ENCODE results near the gene HIPK3. TPM values are rescaled to one million over a fixed set of nuclear protein-coding genes. Genes with fewer than 3 reads are reported as not detected.

The HIPK3 gene
- total and polyA plus RNA-seq, 4 donors: 24.8 to 251 (median 119) TPM

- Histone ChIP-seq H3K36me3 (ENCODE audit: control insufficient read depth in 1 of 2, insufficient read depth in 2 of 2, low read length in 1 of 2) (no peaks in the 10 kb centered on the region), H3K27me3 (ENCODE audit: control insufficient read depth in 1 of 2, insufficient read depth in 2 of 2, low read length in 1 of 2) (no peaks in the 10 kb centered on the region), H3K27ac (ENCODE audit: low read depth in 1 of 2, low read length in 2 of 2) (no peak overlapping the region), H3K4me3 (ENCODE audit: low read length in 2 of 2) (no peak overlapping the region), H3K4me1 (ENCODE audit: control insufficient read depth in 1 of 2, insufficient read depth in 2 of 2, low read length in 2 of 2) (no peaks in the 10 kb centered on the region), H3K9me3 (ENCODE audit: control insufficient read depth, low read length) (peaks cover 1% of the 10 kb centered on the region)
- WGBS, 2 donors: 87 to 91% methylated on average over 2 of the region's 2 CpGs
- no peak for ATAC-seq (ENCODE audit: low FRiP score)
- DNase-seq: no peak
- intact Hi-C loops (cut with DNase I): no loop called here
Measured at GRCh38 chr11:33391893-33392251, 134.7 kb downstream of the HIPK3 start.

GRCh38 chr11:33394431-33395109 is 137.4 kb downstream of the HIPK3 start:
- no peaks in the 10 kb centered on the region for H3K27me3 ChIP-seq (ENCODE audit: control insufficient read depth in 1 of 2, insufficient read depth in 2 of 2, low read length in 1 of 2)
- H3K4me1 ChIP-seq (ENCODE audit: control insufficient read depth in 1 of 2, insufficient read depth in 2 of 2, low read length in 2 of 2): no peaks in the 10 kb centered on the region
- H3K9me3 ChIP-seq (ENCODE audit: control insufficient read depth, low read length): peaks cover 1% of the 10 kb centered on the region
- DNase-seq (no peak), ATAC-seq (ENCODE audit: low FRiP score) (no peak)
- intact Hi-C loops (cut with DNase I): no loop called here
- 76 to 80% methylated on average over 6 of the region's 6 CpGs for WGBS, 2 donors
- H3K4me3 ChIP-seq (ENCODE audit: low read length in 2 of 2): no peak overlapping the region
- H3K36me3 ChIP-seq (ENCODE audit: control insufficient read depth in 1 of 2, insufficient read depth in 2 of 2, low read length in 1 of 2): no peaks in the 10 kb centered on the region
- no peak overlapping the region for H3K27ac ChIP-seq (ENCODE audit: low read depth in 1 of 2, low read length in 2 of 2)

- H3K27me3 ChIP-seq (ENCODE audit: control insufficient read depth in 1 of 2, insufficient read depth in 2 of 2, low read length in 1 of 2): no peaks in the 10 kb centered on the region
- peaks cover 1% of the 10 kb centered on the region for H3K9me3 ChIP-seq (ENCODE audit: control insufficient read depth, low read length)
- ATAC-seq (ENCODE audit: low FRiP score): no peak
- H3K4me3 ChIP-seq (ENCODE audit: low read length in 2 of 2): no peak overlapping the region
- H3K36me3 ChIP-seq (ENCODE audit: control insufficient read depth in 1 of 2, insufficient read depth in 2 of 2, low read length in 1 of 2): no peaks in the 10 kb centered on the region
- no peak for DNase-seq
- no peak overlapping the region for H3K27ac ChIP-seq (ENCODE audit: low read depth in 1 of 2, low read length in 2 of 2)
- WGBS, 2 donors: 94% methylated on average over 3 of the region's 3 CpGs
- no peaks in the 10 kb centered on the region for H3K4me1 ChIP-seq (ENCODE audit: control insufficient read depth in 1 of 2, insufficient read depth in 2 of 2, low read length in 2 of 2)
- intact Hi-C loops (cut with DNase I): no loop called here
Measured at GRCh38 chr11:33396361-33396760, 139.2 kb downstream of the HIPK3 start.

DNA sequence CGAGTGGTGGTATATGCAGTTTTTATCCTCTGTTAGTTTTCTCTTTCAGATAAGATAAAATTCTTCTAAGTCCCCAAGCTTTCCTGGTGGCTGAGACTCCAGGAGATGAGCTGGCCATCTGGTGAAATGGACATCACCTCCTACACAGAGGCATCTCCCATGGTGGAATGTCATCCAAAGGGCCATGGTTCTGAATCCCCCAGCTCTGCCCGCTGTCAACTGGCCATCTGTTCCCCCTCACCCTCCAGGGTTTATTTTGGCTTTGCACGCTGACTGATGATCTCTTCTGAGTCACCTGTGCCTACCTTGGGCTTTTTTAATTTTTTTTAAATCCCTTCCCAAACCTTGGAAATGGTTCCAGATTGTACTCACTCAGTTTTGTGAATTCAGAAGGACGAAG is 142.2 kb downstream of the HIPK3 start:
- intact Hi-C loops (cut with DNase I): no loop called here
- H3K27ac ChIP-seq (ENCODE audit: low read depth in 1 of 2, low read length in 2 of 2): no peak overlapping the region
- no peaks in the 10 kb centered on the region for H3K4me1 ChIP-seq (ENCODE audit: control insufficient read depth in 1 of 2, insufficient read depth in 2 of 2, low read length in 2 of 2)
- no peaks in the 10 kb centered on the region for H3K27me3 ChIP-seq (ENCODE audit: control insufficient read depth in 1 of 2, insufficient read depth in 2 of 2, low read length in 1 of 2)
- peaks cover 1% of the 10 kb centered on the region for H3K9me3 ChIP-seq (ENCODE audit: control insufficient read depth, low read length)
- H3K36me3 ChIP-seq (ENCODE audit: control insufficient read depth in 1 of 2, insufficient read depth in 2 of 2, low read length in 1 of 2): no peaks in the 10 kb centered on the region
- WGBS, 2 donors: 88 to 93% methylated on average over 4 of the region's 4 CpGs
- ATAC-seq (ENCODE audit: low FRiP score): no peak
- no peak for DNase-seq
- no peak overlapping the region for H3K4me3 ChIP-seq (ENCODE audit: low read length in 2 of 2)

DNA sequence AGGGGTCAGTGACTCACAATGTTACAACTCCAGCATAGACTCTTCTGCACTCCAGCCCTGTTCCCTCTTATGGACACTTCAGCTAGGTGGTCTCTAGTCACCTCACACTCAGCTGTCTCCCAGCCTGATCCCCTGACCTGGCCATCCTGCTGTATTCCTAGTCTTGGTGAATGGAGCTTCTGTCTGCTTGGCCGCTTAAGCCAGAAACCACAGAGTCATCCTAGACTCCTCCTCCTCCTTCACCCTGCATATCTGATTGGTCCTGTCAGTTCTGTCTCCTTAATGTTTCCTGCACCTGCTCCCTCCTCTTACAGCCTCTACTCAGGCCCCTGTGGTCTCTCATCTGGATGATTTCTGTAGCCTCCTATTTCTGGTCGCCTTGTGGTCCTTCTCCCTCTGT is 144.9 kb downstream of the HIPK3 start:
- ATAC-seq (ENCODE audit: low FRiP score) (no peak), DNase-seq (no peak)
- Histone ChIP-seq H3K9me3 (ENCODE audit: control insufficient read depth, low read length) (no peaks in the 10 kb centered on the region), H3K4me3 (ENCODE audit: low read length in 2 of 2) (no peak overlapping the region), H3K27ac (ENCODE audit: low read depth in 1 of 2, low read length in 2 of 2) (no peak overlapping the region), H3K27me3 (ENCODE audit: control insufficient read depth in 1 of 2, insufficient read depth in 2 of 2, low read length in 1 of 2) (no peaks in the 10 kb centered on the region), H3K4me1 (ENCODE audit: control insufficient read depth in 1 of 2, insufficient read depth in 2 of 2, low read length in 2 of 2) (no peaks in the 10 kb centered on the region), H3K36me3 (ENCODE audit: control insufficient read depth in 1 of 2, insufficient read depth in 2 of 2, low read length in 1 of 2) (no peaks in the 10 kb centered on the region)
- intact Hi-C loops (cut with DNase I): no loop called here
- WGBS, 2 donors: 74 to 88% methylated on average over 2 of the region's 2 CpGs

DNA sequence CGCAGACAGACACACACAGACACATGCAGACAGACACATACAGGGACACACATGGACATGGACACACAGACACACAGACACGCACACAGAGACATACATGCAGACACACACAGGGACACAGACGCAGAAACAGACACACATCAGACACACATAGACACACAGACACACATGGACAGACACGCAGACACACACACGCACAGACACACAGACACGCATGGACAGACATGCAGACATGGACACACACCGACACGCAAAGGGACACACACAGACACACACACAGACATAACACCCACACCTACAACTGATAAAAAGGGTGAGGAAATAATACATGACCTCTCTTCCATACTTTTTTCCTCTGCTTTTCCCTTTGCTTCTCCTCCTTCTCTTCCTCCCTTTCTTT is 146.2 kb downstream of the HIPK3 start:
- intact Hi-C loops (cut with DNase I): no loop called here
- no peaks in the 10 kb centered on the region for H3K9me3 ChIP-seq (ENCODE audit: control insufficient read depth, low read length)
- no peak overlapping the region for H3K4me3 ChIP-seq (ENCODE audit: low read length in 2 of 2)
- no peaks in the 10 kb centered on the region for H3K4me1 ChIP-seq (ENCODE audit: control insufficient read depth in 1 of 2, insufficient read depth in 2 of 2, low read length in 2 of 2)
- no peaks in the 10 kb centered on the region for H3K36me3 ChIP-seq (ENCODE audit: control insufficient read depth in 1 of 2, insufficient read depth in 2 of 2, low read length in 1 of 2)
- DNase-seq: no peak
- WGBS, 2 donors: 95 to 96% methylated on average over 7 to 8 of the region's 8 CpGs
- no peaks in the 10 kb centered on the region for H3K27me3 ChIP-seq (ENCODE audit: control insufficient read depth in 1 of 2, insufficient read depth in 2 of 2, low read length in 1 of 2)
- ATAC-seq (ENCODE audit: low FRiP score): no peak
- no peak overlapping the region for H3K27ac ChIP-seq (ENCODE audit: low read depth in 1 of 2, low read length in 2 of 2)

GRCh38 chr11:33405834-33406602 is 148.8 kb downstream of the HIPK3 start:
- ATAC-seq (ENCODE audit: low FRiP score) (no peak), DNase-seq (no peak)
- 65 to 80% methylated on average over 13 of the region's 13 CpGs for WGBS, 2 donors
- no peaks in the 10 kb centered on the region for H3K27me3 ChIP-seq (ENCODE audit: control insufficient read depth in 1 of 2, insufficient read depth in 2 of 2, low read length in 1 of 2)
- no peaks in the 10 kb centered on the region for H3K9me3 ChIP-seq (ENCODE audit: control insufficient read depth, low read length)
- H3K4me1 ChIP-seq (ENCODE audit: control insufficient read depth in 1 of 2, insufficient read depth in 2 of 2, low read length in 2 of 2): no peaks in the 10 kb centered on the region
- no peak overlapping the region for H3K4me3 ChIP-seq (ENCODE audit: low read length in 2 of 2)
- H3K27ac ChIP-seq (ENCODE audit: low read depth in 1 of 2, low read length in 2 of 2): no peak overlapping the region
- H3K36me3 ChIP-seq (ENCODE audit: control insufficient read depth in 1 of 2, insufficient read depth in 2 of 2, low read length in 1 of 2): no peaks in the 10 kb centered on the region
- intact Hi-C loops (cut with DNase I): no loop called here

Data from aorta (tissue), 5 donors.